Esophagus muscularis mucosa (tissue), 4 donors: Measurements from ENCODE around the gene CTDSP2. TPM values are rescaled to one million over a fixed set of nuclear protein-coding genes. Genes with fewer than 3 reads are reported as not detected.
"Not testable (repeated sequence)": the region's sequence is repeated elsewhere in the genome, so short reads cannot be mapped to it uniquely, and the experiment has no call there.

Experiments used
- DNase-seq: peaks from one replicate; pipeline ENCODE4 v3.0.0-alpha.2; 2017; ENCODE audit errors: extremely low spot score
- H3K27ac ChIP-seq, 4 donors: fragments of 200-600 bp; sonication (generic); replicated peaks in 1 of 4; 1 replicate in 3 of 4; 2 replicates in 1 of 4; pipeline ENCODE4 v1.5.1; 2016 to 2019; ENCODE audit warnings: mild to moderate bottlenecking in 1 of 4
- H3K27me3 ChIP-seq, 4 donors: fragments of 200-600 bp; sonication (generic); one replicate each; pipeline versions ENCODE4 v1.5.1 to v1.6.0; 2016 to 2019
- H3K36me3 ChIP-seq, 4 donors: fragments of 200-600 bp; sonication (generic); one replicate each; pipeline ENCODE4 v1.5.1; 2016 to 2019
- H3K4me1 ChIP-seq, 4 donors: fragments of 200-600 bp; sonication (generic); one replicate each; pipeline ENCODE4 v1.5.1; 2016 to 2019
- H3K4me3 ChIP-seq, 4 donors: fragments of 200-600 bp; sonication (generic); 1 replicate in 2 of 4; 2 replicates in 2 of 4; pipeline ENCODE4 v1.5.1; 2016 to 2019; ENCODE audit warnings: mild to moderate bottlenecking in 4 of 4, moderate library complexity in 1 of 4
- H3K9me3 ChIP-seq, 4 donors: fragments of 200-600 bp; sonication (generic); 1 replicate in 3 of 4; 2 replicates in 1 of 4; pipeline ENCODE4 v1.5.1; 2016 to 2019
- CTCF ChIP-seq, 3 experiments: fragments of 200-600 bp in 2 of 3; fragments of 450-650 bp in 1 of 3; sonication (generic) in 2 of 3; IDR thresholded peaks; one replicate each; pipeline ENCODE4 v1.5.1; 2017 to 2019; ENCODE audit warnings: antibody characterized with exemption in 3 of 3, mild to moderate bottlenecking in 2 of 3, moderate library complexity in 1 of 3
- EP300 ChIP-seq: sonication (generic); formaldehyde crosslinking; IDR thresholded peaks from one replicate; pipeline ENCODE4 v1.6.1; 2017; ENCODE audit warnings: antibody characterized with exemption
- POLR2A ChIP-seq: fragments of 450-650 bp; IDR thresholded peaks from one replicate; pipeline ENCODE4 v1.6.1; 2017; ENCODE audit warnings: antibody characterized with exemption, moderate library complexity, mild to moderate bottlenecking, low read depth
- POLR2AphosphoS5 ChIP-seq, 2 donors: sonication (generic); formaldehyde crosslinking; IDR thresholded peaks; one replicate each; pipeline ENCODE4 v1.6.1; 2017; ENCODE audit warnings: antibody characterized with exemption in 2 of 2
- WGBS: methylation state at CpG from one replicate; pipeline ENCODE4 v1.1.5; 2018; 5-methylcytosine and 5-hydroxymethylcytosine counted together
- intact Hi-C: fragments of 100-400 bp; cut with DNase I; formaldehyde crosslinking; loops from one replicate; pipeline ENCODE4 v1.15.1; 2023
- total RNA-seq, 4 donors: library from RNA; depleted of rRNA; stranded (reverse); fragments of >200 nt; gene quantifications; one replicate each; pipeline versions ENCODE4 v1.1.0 to v1.2.1, GENCODE V29; 2016

The CTDSP2 gene
- total RNA-seq, 4 donors from 2014 or later = 127 to 249 (median 196) TPM

DNA sequence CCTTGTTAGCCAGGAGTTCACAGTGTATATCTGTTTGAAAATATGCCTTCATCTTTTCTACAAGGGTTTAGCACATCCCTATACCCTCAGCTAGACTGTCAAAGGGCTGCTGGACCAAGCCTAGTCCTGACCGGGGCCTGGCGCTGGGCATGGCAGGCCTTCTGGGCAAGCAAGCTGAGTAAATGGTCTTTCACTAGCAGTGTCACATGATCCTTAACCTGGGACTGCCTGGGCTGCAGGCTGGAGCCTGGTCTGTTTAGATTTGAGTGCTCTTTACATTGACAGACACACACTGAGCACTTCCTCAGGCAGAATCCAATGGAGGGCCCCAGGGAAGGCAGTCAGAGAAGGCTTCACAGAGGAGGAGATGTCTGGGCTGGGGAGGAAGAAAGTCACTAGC is 21.1 kb downstream of the CTDSP2 start:
- Histone ChIP-seq H3K27me3 (no peaks in the 10 kb centered on the region), H3K4me3 (no peak overlapping the region), H3K27ac (peak overlapping the region in 1 of 4 donors; percentile 27), H3K36me3 (peaks cover 86 to 95% (median 90%) of the 10 kb centered on the region in 4 donors), H3K9me3 (no peaks in the 10 kb centered on the region), H3K4me1 (peaks cover 44 to 90% (median 74%) of the 10 kb centered on the region in 4 donors)
- intact Hi-C loops = no loop called here
- no peak for DNase-seq
- WGBS = no CpG with 5 or more reads among the region's 2 CpGs
- TF ChIP-seq CTCF (IDR thresholded peaks at IDR 0.05) = no peak
- TF ChIP-seq EP300 = no peak
- no peak for TF ChIP-seq POLR2A
- TF ChIP-seq POLR2AphosphoS5 (IDR thresholded peaks at IDR 0.05) = peak in 1 of 2 donors; percentile 6

DNA sequence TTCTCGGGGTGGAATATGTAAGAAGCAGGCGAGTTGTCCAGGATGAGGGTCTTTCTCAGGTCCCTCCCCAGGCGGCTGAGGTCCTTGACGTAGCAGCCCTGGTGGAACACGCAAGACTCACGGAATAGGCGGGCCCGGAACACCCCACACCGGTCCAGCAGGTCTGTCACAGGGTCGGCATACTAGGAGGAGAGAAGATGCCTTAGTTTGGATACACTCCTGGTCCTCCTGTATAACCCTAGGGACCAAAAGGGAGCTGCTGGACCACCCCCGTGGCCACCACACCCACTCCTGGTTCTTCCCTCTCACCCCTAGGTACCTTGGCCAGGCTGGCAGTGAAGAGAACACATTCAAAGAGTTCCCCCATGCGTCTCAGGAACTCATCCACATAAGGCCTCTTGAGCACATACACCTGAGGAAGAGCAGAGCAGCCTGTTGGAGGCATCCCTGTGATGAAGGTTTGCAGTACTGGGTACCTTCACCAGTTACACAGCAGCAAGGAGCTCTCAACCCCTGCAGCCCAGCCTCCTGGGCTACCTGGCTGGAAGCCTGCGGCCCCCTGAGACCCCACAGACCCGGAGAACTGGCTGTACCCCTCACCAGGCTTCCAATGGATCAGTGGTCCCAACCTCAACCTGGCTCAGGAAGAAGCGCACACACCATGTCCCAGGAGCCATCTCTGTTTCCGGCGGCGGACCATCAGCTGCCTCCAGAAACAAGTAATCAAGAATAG is 22.5 kb downstream of the CTDSP2 start:
- peaks cover 89 to 100% (median 99%) of the 10 kb centered on the region in 4 donors for H3K36me3 ChIP-seq
- intact Hi-C loops = no loop called here
- H3K4me1 ChIP-seq = peaks cover 31 to 82% (median 67%) of the 10 kb centered on the region in 4 donors
- H3K4me3 ChIP-seq = no peak overlapping the region
- 86% methylated on average over 18 of the region's 18 CpGs for WGBS
- no peak for TF ChIP-seq CTCF (IDR thresholded peaks at IDR 0.05)
- no peak for TF ChIP-seq POLR2A
- TF ChIP-seq EP300 = no peak
- H3K27ac ChIP-seq = peak overlapping the region in 2 of 4 donors; percentile 27 to 45
- no peak for DNase-seq
- no peaks in the 10 kb centered on the region for H3K9me3 ChIP-seq
- no peaks in the 10 kb centered on the region for H3K27me3 ChIP-seq

DNA sequence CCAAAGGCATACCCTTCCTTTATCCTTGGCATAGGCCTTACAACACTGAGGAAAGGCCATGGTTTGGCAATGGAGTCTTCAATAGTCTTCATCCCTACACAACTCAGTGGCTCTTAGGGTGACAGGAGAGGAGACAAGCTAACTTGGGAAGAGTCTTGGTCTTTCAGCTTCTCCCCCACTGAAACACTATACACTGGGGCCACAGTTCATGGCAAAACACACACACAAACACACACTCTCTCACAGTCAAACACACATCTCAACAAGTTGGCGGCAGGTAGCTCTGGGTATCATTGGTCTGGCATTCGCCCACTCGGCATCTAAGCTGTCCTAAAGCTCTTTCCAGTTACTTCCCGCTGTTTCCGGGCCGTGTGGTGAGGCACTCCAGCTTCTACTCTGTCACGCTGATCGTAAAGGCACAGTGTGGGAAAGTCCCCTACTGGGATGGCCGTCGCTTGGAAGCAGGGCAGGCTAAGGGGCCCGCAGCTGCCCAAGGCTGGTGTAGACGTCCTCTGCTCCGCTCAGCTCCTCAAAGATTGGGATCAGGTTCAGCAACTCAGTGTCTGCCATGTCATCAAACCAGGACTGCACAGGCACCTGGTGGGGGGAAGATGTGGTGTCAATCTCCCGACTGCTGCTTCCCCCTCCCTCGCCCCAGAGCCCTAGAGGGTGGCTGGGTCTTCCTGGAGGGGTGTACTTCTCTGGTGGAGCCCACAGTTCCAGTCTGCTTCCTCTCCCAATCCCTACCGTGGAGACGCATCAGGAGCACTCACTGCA is 23.2 kb downstream of the CTDSP2 start:
- no peak for DNase-seq
- Histone ChIP-seq H3K4me1 (peaks cover 31 to 82% (median 68%) of the 10 kb centered on the region in 4 donors), H3K4me3 (no peak overlapping the region), H3K27me3 (no peaks in the 10 kb centered on the region), H3K9me3 (no peaks in the 10 kb centered on the region), H3K27ac (peak overlapping the region in 3 of 4 donors; percentile 18 to 54 (median 28)), H3K36me3 (peaks cover 81 to 98% (median 92%) of the 10 kb centered on the region in 4 donors)
- 74% methylated on average over 16 of the region's 17 CpGs for WGBS
- intact Hi-C loops = no loop called here
- TF ChIP-seq POLR2AphosphoS5 (IDR thresholded peaks at IDR 0.05) (peak in 1 of 2 donors; percentile 41), EP300 (no peak)

- H3K4me1 ChIP-seq = peaks cover 39 to 85% (median 69%) of the 10 kb centered on the region in 4 donors
- 76% methylated on average over 10 of the region's 10 CpGs for WGBS
- H3K27me3 ChIP-seq = no peaks in the 10 kb centered on the region
- intact Hi-C loops = no loop called here
- no peaks in the 10 kb centered on the region for H3K9me3 ChIP-seq
- H3K4me3 ChIP-seq = no peak overlapping the region
- peak overlapping the region in 3 of 4 donors; percentile 18 to 54 (median 28) for H3K27ac ChIP-seq
- TF ChIP-seq POLR2A (no peak), POLR2AphosphoS5 (IDR thresholded peaks at IDR 0.05) (peak in 1 of 2 donors; percentile 12)
- DNase-seq = no peak
- H3K36me3 ChIP-seq = peaks cover 74 to 91% (median 85%) of the 10 kb centered on the region in 4 donors
Measured at GRCh38 chr12:57822392-57823130, 24.0 kb downstream of the CTDSP2 start.

DNA sequence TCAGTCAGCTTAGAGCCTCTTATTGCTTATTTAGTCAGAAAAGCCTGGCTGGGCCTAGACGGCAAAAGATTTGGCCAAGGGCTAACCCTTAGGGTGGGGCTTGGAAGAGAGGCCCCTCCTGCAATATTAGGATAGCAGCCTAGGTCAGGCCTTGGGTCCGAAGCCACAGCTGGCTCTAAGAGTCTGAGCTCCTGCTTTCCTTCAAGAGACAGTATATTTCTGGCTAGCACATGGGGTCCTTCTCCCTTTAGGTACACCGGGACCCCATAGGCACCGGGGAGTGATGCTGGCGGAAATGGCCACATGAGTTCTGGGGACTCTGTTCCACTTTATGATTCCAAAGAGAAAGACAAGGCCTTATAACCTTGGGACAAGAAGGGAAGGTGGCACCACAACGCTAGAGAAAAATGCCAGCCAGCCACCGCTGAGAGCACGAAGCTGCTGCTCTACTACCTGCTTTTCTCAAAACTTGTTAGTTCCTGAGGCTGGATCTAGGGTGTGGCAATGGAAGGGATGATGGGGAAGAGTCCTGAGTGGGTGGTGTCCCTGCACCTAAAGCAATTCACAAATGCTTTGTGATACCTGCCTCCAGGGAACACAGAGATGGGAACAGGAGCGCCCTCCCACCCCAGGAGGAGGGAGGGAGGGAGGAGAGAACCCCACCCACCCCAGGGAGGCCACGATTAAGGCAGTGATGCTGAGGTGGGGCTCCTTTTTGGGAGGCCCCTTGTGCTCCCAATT is 24.9 kb downstream of the CTDSP2 start:
- no peak for DNase-seq
- H3K27ac ChIP-seq = peak overlapping the region in 3 of 4 donors; percentile 18 to 54 (median 28)
- peaks cover 39 to 85% (median 71%) of the 10 kb centered on the region in 4 donors for H3K4me1 ChIP-seq
- peaks cover 65 to 82% (median 76%) of the 10 kb centered on the region in 4 donors for H3K36me3 ChIP-seq
- H3K9me3 ChIP-seq = no peaks in the 10 kb centered on the region
- H3K4me3 ChIP-seq = no peak overlapping the region
- intact Hi-C loops = no loop called here
- WGBS = 77% methylated on average over 9 of the region's 10 CpGs
- TF ChIP-seq POLR2A = no peak
- TF ChIP-seq EP300 = no peak
- TF ChIP-seq POLR2AphosphoS5 (IDR thresholded peaks at IDR 0.05) = no peak
- TF ChIP-seq CTCF (IDR thresholded peaks at IDR 0.05) = no peak
- no peaks in the 10 kb centered on the region for H3K27me3 ChIP-seq

GRCh38 chr12:57821015-57821414 is 25.5 kb downstream of the CTDSP2 start:
- Histone ChIP-seq H3K27ac (peak overlapping the region in 1 of 4 donors; percentile 54), H3K4me1 (peaks cover 40 to 85% (median 74%) of the 10 kb centered on the region in 4 donors), H3K36me3 (peaks cover 58 to 75% (median 70%) of the 10 kb centered on the region in 4 donors)
- WGBS = 67% methylated on average over 3 of the region's 5 CpGs
- H3K27me3 ChIP-seq, intact Hi-C loops, H3K9me3 ChIP-seq, DNase-seq, H3K4me3 ChIP-seq: not testable (repeated sequence)

- DNase-seq, intact Hi-C loops, H3K9me3 ChIP-seq, H3K4me3 ChIP-seq, H3K27me3 ChIP-seq: not testable (repeated sequence)
- Histone ChIP-seq H3K4me1 (peaks cover 49 to 88% (median 78%) of the 10 kb centered on the region in 4 donors), H3K36me3 (peaks cover 49 to 69% (median 62%) of the 10 kb centered on the region in 4 donors), H3K27ac (peak overlapping the region in 1 of 4 donors; percentile 54)
- WGBS = 52% methylated on average over 8 of the region's 8 CpGs
Measured at GRCh38 chr12:57820119-57820518, 26.4 kb downstream of the CTDSP2 start.
